H1 (cell line): Measurements from ENCODE around the gene DNAAF5.

Source experiments
- ATF2 ChIP-seq: IDR thresholded peaks from 2 replicates; pipeline ENCODE4 v1.6.1; 2012; ENCODE audit warnings: low read length, inconsistent platforms
- CTCF ChIP-seq, 3 experiments: IDR thresholded peaks; 1 replicate in 2 of 3; 2 replicates in 1 of 3; pipeline versions ENCODE4 v1.5.1 to v1.6.1; 2011; ENCODE audit warnings: low read length in 3 of 3, mild to moderate bottlenecking in 3 of 3, inconsistent platforms in 2 of 3, low read depth in 1 of 3, moderate library complexity in 1 of 3; ENCODE audit not compliant: insufficient read depth in 1 of 3; ENCODE audit errors: control extremely low read depth in 1 of 3
- E2F6 ChIP-seq: IDR thresholded peaks from 2 replicates; pipeline ENCODE4 v1.6.1; 2012; ENCODE audit warnings: inconsistent platforms
- EZH2 ChIP-seq: fragments of 200-600 bp; sonication (generic); IDR thresholded peaks from 2 replicates; pipeline ENCODE4 v1.7.1; 2012; ENCODE audit warnings: low read depth, mild to moderate bottlenecking, moderate library complexity, low read length, inconsistent platforms; ENCODE audit not compliant: severe bottlenecking
- POLR2A ChIP-seq, 2 experiments: IDR thresholded peaks; 1 replicate in 1 of 2; 2 replicates in 1 of 2; pipeline ENCODE4 v1.6.1; 2011; ENCODE audit warnings: low read depth in 2 of 2, low read length in 2 of 2, mild to moderate bottlenecking in 2 of 2; ENCODE audit errors: control extremely low read depth in 1 of 2
- YY1 ChIP-seq: IDR thresholded peaks from 2 replicates; pipeline ENCODE4 v1.6.1; 2011; ENCODE audit warnings: low read depth, mild to moderate bottlenecking, low read length

GRCh38 chr7:832968-833424 lies 106.5 kb downstream of the DNAAF5 start:
- no peak for TF ChIP-seq CTCF (IDR thresholded peaks at IDR 0.05; ENCODE audit: control extremely low read depth in 1 of 3, insufficient read depth in 1 of 3, low read depth in 1 of 3, low read length in 3 of 3)
- TF ChIP-seq E2F6, result no peak
- TF ChIP-seq EZH2, result no peak
- TF ChIP-seq YY1, result no peak
- no peak for TF ChIP-seq POLR2A (IDR thresholded peaks at IDR 0.05; ENCODE audit: control extremely low read depth in 1 of 2, low read depth in 2 of 2, low read length in 2 of 2)
- no peak for TF ChIP-seq ATF2
